ENCODE results near the gene DOK3. TPM values are rescaled to one million over a fixed set of nuclear protein-coding genes. Genes with fewer than 3 reads are reported as not detected.

The DOK3 gene
- total RNA-seq, 1 experiment from 2014 or later, result 8.0 TPM

- Histone ChIP-seq H3K4me1 (ENCODE audit: control insufficient read depth in 1 of 2, insufficient read depth in 2 of 2, low read length in 2 of 2) (peaks cover 2 to 4% of the 10 kb centered on the region in 2 experiments; a peak in 3 of 4 replicates), H4K20me1 (ENCODE audit: insufficient read depth) (no peaks in the 10 kb centered on the region), H3K4me2 (ENCODE audit: low read length) (no peak overlapping the region), H3K4me3 (replicated peaks in 1 of 2; ENCODE audit: low read depth in 1 of 2, low read length in 2 of 2) (no peak overlapping the region), H3K27me3 (ENCODE audit: insufficient read depth, low read length) (no peaks in the 10 kb centered on the region), H2AFZ (ENCODE audit: low read depth, low read length, poor library complexity, severe bottlenecking) (no peak overlapping the region), H3K9ac (ENCODE audit: low read length) (no peak overlapping the region), H3K9me3 (ENCODE audit: control insufficient read depth in 1 of 2, insufficient read depth in 1 of 2, low read depth in 1 of 2, low read length in 2 of 2) (no peaks in the 10 kb centered on the region), H3K36me3 (ENCODE audit: control insufficient read depth in 1 of 2, insufficient read depth in 2 of 2, low read length in 2 of 2) (peaks cover 16 to 35% of the 10 kb centered on the region in 2 experiments; a peak in 3 of 4 replicates), H3K27ac (ENCODE audit: low read depth, low read length) (no peak overlapping the region; the same call in 1 of the 2 replicates), H3K9me2 (ENCODE audit: insufficient read depth) (no peaks in the 10 kb centered on the region), H3K79me2 (ENCODE audit: insufficient read depth, low read length) (no peaks in the 10 kb centered on the region)
- RAD21 ChIA-PET (ENCODE audit: low non-redundant PET in 1 of 2, low total read pairs in 2 of 2, uncharacterized antibody in 2 of 2, unreplicated experiment in 2 of 2), result no interaction called here
- no peak for ATAC-seq
- no TSS peak for BruUV-seq (replicated peaks)
- intact Hi-C loops (cut with micrococcal nuclease), result no loop called here
- TF ChIP-seq MAX (IDR thresholded peaks at IDR 0.05), result no peak
- no peak for TF ChIP-seq SRF (IDR thresholded peaks at IDR 0.05; ENCODE audit: low read depth)
- no peak for TF ChIP-seq EZH2phosphoT487 (IDR thresholded peaks at IDR 0.05; ENCODE audit: borderline replicate concordance)
- TF ChIP-seq POLR2A (IDR thresholded peaks at IDR 0.05; ENCODE audit: borderline replicate concordance, extremely low read depth, insufficient read depth, insufficient read length), result no peak
- no peak for TF ChIP-seq TCF7L2 (IDR thresholded peaks at IDR 0.05; ENCODE audit: borderline replicate concordance, extremely low read depth, insufficient read depth, insufficient read length)
- TF ChIP-seq RAD21 (IDR thresholded peaks at IDR 0.05; ENCODE audit: low read depth), result no peak
- TF ChIP-seq YY1 (IDR thresholded peaks at IDR 0.05; ENCODE audit: extremely low read depth, insufficient replicate concordance, low read depth, low read length), result no peak
- no peak for TF ChIP-seq ZBTB33 (IDR thresholded peaks at IDR 0.05; ENCODE audit: extremely low read depth, insufficient replicate concordance, low read length)
- no peak for TF ChIP-seq ELF1 (IDR thresholded peaks at IDR 0.05; ENCODE audit: borderline replicate concordance, low read depth)
- no peak for TF ChIP-seq CEBPB (IDR thresholded peaks at IDR 0.05; ENCODE audit: low read depth)
- no peak for TF ChIP-seq JUND (IDR thresholded peaks at IDR 0.05)
- no peak for TF ChIP-seq CBX3 (IDR thresholded peaks at IDR 0.05; ENCODE audit: low read depth)
- TF ChIP-seq FOSL1 (IDR thresholded peaks at IDR 0.05; ENCODE audit: low read depth), result no peak
- TF ChIP-seq REST (IDR thresholded peaks at IDR 0.05; ENCODE audit: low read depth), result no peak
- TF ChIP-seq SIN3A (IDR thresholded peaks at IDR 0.05; ENCODE audit: low read depth), result no peak
- no peak for TF ChIP-seq SP1 (IDR thresholded peaks at IDR 0.05; ENCODE audit: low read depth)
- TF ChIP-seq EGR1 (IDR thresholded peaks at IDR 0.05; ENCODE audit: low read depth), result no peak
- DNase-seq (ENCODE audit: low read depth, low spot score), result no peak
- CTCF ChIA-PET, result no interaction called here
- POLR2A ChIA-PET, result no interaction called here
These were observed 47.5 kb downstream of the DOK3 start for GRCh38 chr5:177462021-177462670.
